Measurements from ENCODE around the gene TFRC. TPM values are rescaled to one million over a fixed set of nuclear protein-coding genes. Genes with fewer than 3 reads are reported as not detected.

Gene TFRC
- total RNA-seq, 1 experiment from 2014 or later: 143 TPM

DNA sequence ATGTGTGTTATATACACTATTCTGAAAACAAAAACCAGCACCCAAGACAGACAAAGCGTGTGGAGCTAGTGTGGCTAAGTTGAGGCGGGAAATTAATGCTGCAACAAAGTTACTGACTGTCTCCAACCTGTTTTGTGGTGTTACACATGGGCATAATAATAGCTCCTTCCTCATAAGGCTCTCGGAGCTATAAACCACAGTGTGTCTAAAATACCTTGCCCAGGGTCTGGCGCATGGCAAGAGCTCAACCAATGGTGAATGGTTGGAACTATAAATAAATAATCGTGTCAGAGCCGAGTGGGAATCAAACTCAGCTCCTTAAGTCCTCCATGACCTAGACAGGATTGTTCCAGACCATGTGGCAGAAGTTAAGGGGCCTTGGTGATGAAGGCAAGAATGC, 35.9 kb upstream of the TFRC start (continued):
- TF ChIP-seq, protein P1, sequence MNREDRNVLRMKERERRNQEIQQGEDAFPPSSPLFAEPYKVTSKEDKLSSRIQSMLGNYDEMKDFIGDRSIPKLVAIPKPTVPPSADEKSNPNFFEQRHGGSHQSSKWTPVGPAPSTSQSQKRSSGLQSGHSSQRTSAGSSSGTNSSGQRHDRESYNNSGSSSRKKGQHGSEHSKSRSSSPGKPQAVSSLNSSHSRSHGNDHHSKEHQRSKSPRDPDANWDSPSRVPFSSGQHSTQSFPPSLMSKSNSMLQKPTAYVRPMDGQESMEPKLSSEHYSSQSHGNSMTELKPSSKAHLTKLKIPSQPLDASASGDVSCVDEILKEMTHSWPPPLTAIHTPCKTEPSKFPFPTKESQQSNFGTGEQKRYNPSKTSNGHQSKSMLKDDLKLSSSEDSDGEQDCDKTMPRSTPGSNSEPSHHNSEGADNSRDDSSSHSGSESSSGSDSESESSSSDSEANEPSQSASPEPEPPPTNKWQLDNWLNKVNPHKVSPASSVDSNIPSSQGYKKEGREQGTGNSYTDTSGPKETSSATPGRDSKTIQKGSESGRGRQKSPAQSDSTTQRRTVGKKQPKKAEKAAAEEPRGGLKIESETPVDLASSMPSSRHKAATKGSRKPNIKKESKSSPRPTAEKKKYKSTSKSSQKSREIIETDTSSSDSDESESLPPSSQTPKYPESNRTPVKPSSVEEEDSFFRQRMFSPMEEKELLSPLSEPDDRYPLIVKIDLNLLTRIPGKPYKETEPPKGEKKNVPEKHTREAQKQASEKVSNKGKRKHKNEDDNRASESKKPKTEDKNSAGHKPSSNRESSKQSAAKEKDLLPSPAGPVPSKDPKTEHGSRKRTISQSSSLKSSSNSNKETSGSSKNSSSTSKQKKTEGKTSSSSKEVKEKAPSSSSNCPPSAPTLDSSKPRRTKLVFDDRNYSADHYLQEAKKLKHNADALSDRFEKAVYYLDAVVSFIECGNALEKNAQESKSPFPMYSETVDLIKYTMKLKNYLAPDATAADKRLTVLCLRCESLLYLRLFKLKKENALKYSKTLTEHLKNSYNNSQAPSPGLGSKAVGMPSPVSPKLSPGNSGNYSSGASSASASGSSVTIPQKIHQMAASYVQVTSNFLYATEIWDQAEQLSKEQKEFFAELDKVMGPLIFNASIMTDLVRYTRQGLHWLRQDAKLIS (CRISPR knock-in tag; IDR thresholded peaks at IDR 0.05; ENCODE audit: borderline replicate concordance): no peak
- TF ChIP-seq ATF1 (CRISPR knock-in tag; IDR thresholded peaks at IDR 0.05): no peak

DNA sequence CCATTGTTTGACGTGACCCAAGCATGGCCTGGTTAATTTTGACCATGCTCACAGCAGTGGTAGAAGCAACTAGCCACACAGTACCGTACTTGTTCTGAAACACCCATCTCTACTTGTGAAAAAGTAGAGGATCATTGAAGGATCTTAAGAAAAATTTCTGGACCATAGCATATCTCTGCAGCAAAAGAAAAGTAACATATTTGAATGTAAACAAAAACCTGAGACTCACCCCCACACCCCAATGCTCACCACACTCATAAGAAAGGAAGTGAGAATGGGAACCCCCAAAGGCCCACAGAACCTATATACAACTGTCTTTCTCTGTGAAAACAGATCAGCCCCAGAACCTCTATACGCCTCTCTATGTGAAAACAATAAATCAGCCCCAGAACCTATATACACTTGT, 33.8 kb upstream of the TFRC start:
- no peak for DNase-seq (ENCODE audit: low spot score)
- TF ChIP-seq SMAD3 (CRISPR knock-in tag; IDR thresholded peaks at IDR 0.05; ENCODE audit: borderline replicate concordance) (no peak), GTF2I (CRISPR knock-in tag; conservative IDR thresholded peaks at IDR 0.05) (no peak), NFATC4 (CRISPR knock-in tag; IDR thresholded peaks at IDR 0.05) (no peak), NR1H2 (CRISPR knock-in tag; IDR thresholded peaks at IDR 0.05) (no peak), ATF1 (CRISPR knock-in tag; IDR thresholded peaks at IDR 0.05) (no peak), ZNF396 (CRISPR knock-in tag; IDR thresholded peaks at IDR 0.05; ENCODE audit: borderline replicate concordance) (no peak), MYBL2 (CRISPR knock-in tag; IDR thresholded peaks at IDR 0.05) (no peak), EMX1 (CRISPR knock-in tag; IDR thresholded peaks at IDR 0.05) (no peak), GABPB1 (CRISPR knock-in tag; IDR thresholded peaks at IDR 0.05) (no peak)
- TF ChIP-seq, protein P2, sequence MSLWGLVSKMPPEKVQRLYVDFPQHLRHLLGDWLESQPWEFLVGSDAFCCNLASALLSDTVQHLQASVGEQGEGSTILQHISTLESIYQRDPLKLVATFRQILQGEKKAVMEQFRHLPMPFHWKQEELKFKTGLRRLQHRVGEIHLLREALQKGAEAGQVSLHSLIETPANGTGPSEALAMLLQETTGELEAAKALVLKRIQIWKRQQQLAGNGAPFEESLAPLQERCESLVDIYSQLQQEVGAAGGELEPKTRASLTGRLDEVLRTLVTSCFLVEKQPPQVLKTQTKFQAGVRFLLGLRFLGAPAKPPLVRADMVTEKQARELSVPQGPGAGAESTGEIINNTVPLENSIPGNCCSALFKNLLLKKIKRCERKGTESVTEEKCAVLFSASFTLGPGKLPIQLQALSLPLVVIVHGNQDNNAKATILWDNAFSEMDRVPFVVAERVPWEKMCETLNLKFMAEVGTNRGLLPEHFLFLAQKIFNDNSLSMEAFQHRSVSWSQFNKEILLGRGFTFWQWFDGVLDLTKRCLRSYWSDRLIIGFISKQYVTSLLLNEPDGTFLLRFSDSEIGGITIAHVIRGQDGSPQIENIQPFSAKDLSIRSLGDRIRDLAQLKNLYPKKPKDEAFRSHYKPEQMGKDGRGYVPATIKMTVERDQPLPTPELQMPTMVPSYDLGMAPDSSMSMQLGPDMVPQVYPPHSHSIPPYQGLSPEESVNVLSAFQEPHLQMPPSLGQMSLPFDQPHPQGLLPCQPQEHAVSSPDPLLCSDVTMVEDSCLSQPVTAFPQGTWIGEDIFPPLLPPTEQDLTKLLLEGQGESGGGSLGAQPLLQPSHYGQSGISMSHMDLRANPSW (CRISPR knock-in tag; conservative IDR thresholded peaks at IDR 0.05; ENCODE audit: low read depth): no peak
- TF ChIP-seq, protein P3, sequence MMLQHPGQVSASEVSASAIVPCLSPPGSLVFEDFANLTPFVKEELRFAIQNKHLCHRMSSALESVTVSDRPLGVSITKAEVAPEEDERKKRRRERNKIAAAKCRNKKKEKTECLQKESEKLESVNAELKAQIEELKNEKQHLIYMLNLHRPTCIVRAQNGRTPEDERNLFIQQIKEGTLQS (CRISPR knock-in tag; conservative IDR thresholded peaks at IDR 0.05): no peak
- TF ChIP-seq, protein P1 (CRISPR knock-in tag; IDR thresholded peaks at IDR 0.05; ENCODE audit: borderline replicate concordance): no peak
- TF ChIP-seq, protein P4, sequence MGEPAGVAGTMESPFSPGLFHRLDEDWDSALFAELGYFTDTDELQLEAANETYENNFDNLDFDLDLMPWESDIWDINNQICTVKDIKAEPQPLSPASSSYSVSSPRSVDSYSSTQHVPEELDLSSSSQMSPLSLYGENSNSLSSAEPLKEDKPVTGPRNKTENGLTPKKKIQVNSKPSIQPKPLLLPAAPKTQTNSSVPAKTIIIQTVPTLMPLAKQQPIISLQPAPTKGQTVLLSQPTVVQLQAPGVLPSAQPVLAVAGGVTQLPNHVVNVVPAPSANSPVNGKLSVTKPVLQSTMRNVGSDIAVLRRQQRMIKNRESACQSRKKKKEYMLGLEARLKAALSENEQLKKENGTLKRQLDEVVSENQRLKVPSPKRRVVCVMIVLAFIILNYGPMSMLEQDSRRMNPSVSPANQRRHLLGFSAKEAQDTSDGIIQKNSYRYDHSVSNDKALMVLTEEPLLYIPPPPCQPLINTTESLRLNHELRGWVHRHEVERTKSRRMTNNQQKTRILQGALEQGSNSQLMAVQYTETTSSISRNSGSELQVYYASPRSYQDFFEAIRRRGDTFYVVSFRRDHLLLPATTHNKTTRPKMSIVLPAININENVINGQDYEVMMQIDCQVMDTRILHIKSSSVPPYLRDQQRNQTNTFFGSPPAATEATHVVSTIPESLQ (CRISPR knock-in tag; IDR thresholded peaks at IDR 0.05): no peak
- no peaks in the 10 kb centered on the region for H3K36me3 Mint-ChIP-seq

More for the DNA sequence above, 33.8 kb upstream of the TFRC start:
- Mint-ChIP-seq H3K9me3 (no peaks in the 10 kb centered on the region), H3K27ac (no peak overlapping the region), H3K4me3 (no peak overlapping the region), H3K4me1 (no peaks in the 10 kb centered on the region; the same call in 1 of the 2 replicates), H3K27me3 (ENCODE audit: low read depth) (no peaks in the 10 kb centered on the region)
- POLR2A ChIA-PET: no interaction called here
- CTCF ChIA-PET: no interaction called here
- no peak for ATAC-seq

Measured in WTC11 (cell line).